Adrenal gland (tissue), 5 donors: Measurements from ENCODE around the gene ASTL.

Experiments
- CTCF ChIP-seq, 6 experiments: fragments of 450-650 bp in 4 of 6; fragments of 200-600 bp in 2 of 6; sonication (generic) in 1 of 6; IDR thresholded peaks; 1 replicate in 5 of 6; 2 replicates in 1 of 6; pipeline versions ENCODE4 v1.5.1 to v1.8.0; 2016 to 2021; ENCODE audit warnings: antibody characterized with exemption in 6 of 6, mild to moderate bottlenecking in 2 of 6, moderate library complexity in 1 of 6
- POLR2A ChIP-seq, 2 donors: fragments of 450-650 bp; IDR thresholded peaks; one replicate each; pipeline ENCODE4 v1.6.1; 2017; ENCODE audit warnings: antibody characterized with exemption in 2 of 2, mild to moderate bottlenecking in 2 of 2, moderate library complexity in 1 of 2
- donor health status: DM: no; HTN: no; CAD: no.

- TF ChIP-seq CTCF (IDR thresholded peaks at IDR 0.05) (no peak), POLR2A (IDR thresholded peaks at IDR 0.05) (no peak)
Measured at GRCh38 chr2:96087130-96087529, 51.2 kb downstream of the ASTL start.
